ENCODE data around the gene RAB3IL1.
"Not testable (repeated sequence)": the region's sequence is repeated elsewhere in the genome, so short reads cannot be mapped to it uniquely, and the experiment has no call there.

Gene RAB3IL1

GRCh38 chr11:61917334-61918109 lies at the start of gene RAB3IL1:
RAB3IL1 (minus strand) TSS chr11:61917566; CDS start chr11:61917367, 199 bp downstream.
- peak in 1 of 2 donors; percentile 7 for DNase-seq

- DNase-seq, result peak; percentile 52 to 57
Observed at GRCh38 chr11:61966734-61967115, 49.4 kb upstream of the RAB3IL1 start.

GRCh38 chr11:61964666-61965271 lies 47.4 kb upstream of the RAB3IL1 start:
- DNase-seq, result peak; percentile 24 to 54

- DNase-seq, result peak; percentile 46 to 71
Observed at GRCh38 chr11:61964058-61964665, 46.8 kb upstream of the RAB3IL1 start.

- peak; percentile 57 to 80 for DNase-seq
Observed at GRCh38 chr11:61963282-61964057, 46.1 kb upstream of the RAB3IL1 start.

GRCh38 chr11:61963016-61963281 lies 45.6 kb upstream of the RAB3IL1 start:
- DNase-seq, result no peak

- DNase-seq, result peak; percentile 18 to 56
Observed at GRCh38 chr11:61962213-61963015, 45.0 kb upstream of the RAB3IL1 start.

GRCh38 chr11:61961570-61962212 lies 44.3 kb upstream of the RAB3IL1 start:
- no peak for DNase-seq

GRCh38 chr11:61960532-61960931 lies 43.2 kb upstream of the RAB3IL1 start:
- no peak for DNase-seq

- no peak for DNase-seq
Observed at GRCh38 chr11:61959678-61960077, 42.3 kb upstream of the RAB3IL1 start.

GRCh38 chr11:61959114-61959513 lies 41.7 kb upstream of the RAB3IL1 start:
- DNase-seq, result no peak

GRCh38 chr11:61958590-61958989 lies 41.2 kb upstream of the RAB3IL1 start:
- DNase-seq, result no peak

GRCh38 chr11:61957021-61957770 lies 39.8 kb upstream of the RAB3IL1 start:
- DNase-seq, result no peak

- no peak for DNase-seq
Observed at GRCh38 chr11:61956191-61957020, 39.0 kb upstream of the RAB3IL1 start.

- DNase-seq, result peak; percentile 20 to 39
Observed at GRCh38 chr11:61955422-61956135, 38.2 kb upstream of the RAB3IL1 start.

- peak in 1 of 2 donors; percentile 73 for DNase-seq
Observed at GRCh38 chr11:61954851-61955421, 37.6 kb upstream of the RAB3IL1 start.

GRCh38 chr11:61954106-61954850 lies 36.9 kb upstream of the RAB3IL1 start:
- no peak for DNase-seq

GRCh38 chr11:61953632-61954031 lies 36.3 kb upstream of the RAB3IL1 start:
- not testable (repeated sequence) for DNase-seq

Measured in CD4-positive, alpha-beta T cell treated with Interleukin-4 for 1 hour (primary cell).